Osteocyte (in vitro differentiated cells): ENCODE data around the gene TPSB2. TPM values are rescaled to one million over a fixed set of nuclear protein-coding genes. Genes with fewer than 3 reads are reported as not detected.

Experiments
- DNase-seq: peaks from one replicate; pipeline ENCODE4 v3.0.0; 2021; ENCODE audit warnings: mixed read lengths; ENCODE audit not compliant: unreplicated experiment; ENCODE audit errors: extremely low spot score
- H3K27ac Mint-ChIP-seq: one replicate; pipeline ENCODE4 v1.8.0; 2021; ENCODE audit warnings: mild to moderate bottlenecking, mixed read lengths; ENCODE audit not compliant: unreplicated experiment
- H3K27me3 Mint-ChIP-seq: one replicate; pipeline ENCODE4 v1.8.0; 2021; ENCODE audit warnings: mixed read lengths; ENCODE audit not compliant: unreplicated experiment
- H3K36me3 Mint-ChIP-seq: one replicate; pipeline ENCODE4 v1.8.0; 2021; ENCODE audit warnings: mixed read lengths; ENCODE audit not compliant: unreplicated experiment
- H3K4me1 Mint-ChIP-seq: one replicate; pipeline ENCODE4 v1.8.0; 2021; ENCODE audit warnings: mixed read lengths; ENCODE audit not compliant: unreplicated experiment
- H3K4me3 Mint-ChIP-seq: one replicate; pipeline ENCODE4 v1.8.0; 2021; ENCODE audit warnings: mild to moderate bottlenecking, moderate library complexity, mixed read lengths; ENCODE audit not compliant: unreplicated experiment
- H3K9me3 Mint-ChIP-seq: one replicate; pipeline ENCODE4 v1.8.0; 2021; ENCODE audit warnings: mixed read lengths; ENCODE audit not compliant: unreplicated experiment
- total RNA-seq: library from RNA; stranded (reverse); gene quantifications from 2 replicates; pipeline ENCODE4 v1.2.1, GENCODE V29; 2021
- TF ChIP-seq, protein P1 (sequence below): fragments of 200-600 bp; sonication (generic); IDR thresholded peaks from 2 replicates; pipeline ENCODE4 v1.5.0; 2021; ENCODE audit warnings: antibody characterized with exemption, mild to moderate bottlenecking, moderate library complexity

Gene TPSB2
- total RNA-seq, 1 donor from 2014 or later, result not detected

DNA sequence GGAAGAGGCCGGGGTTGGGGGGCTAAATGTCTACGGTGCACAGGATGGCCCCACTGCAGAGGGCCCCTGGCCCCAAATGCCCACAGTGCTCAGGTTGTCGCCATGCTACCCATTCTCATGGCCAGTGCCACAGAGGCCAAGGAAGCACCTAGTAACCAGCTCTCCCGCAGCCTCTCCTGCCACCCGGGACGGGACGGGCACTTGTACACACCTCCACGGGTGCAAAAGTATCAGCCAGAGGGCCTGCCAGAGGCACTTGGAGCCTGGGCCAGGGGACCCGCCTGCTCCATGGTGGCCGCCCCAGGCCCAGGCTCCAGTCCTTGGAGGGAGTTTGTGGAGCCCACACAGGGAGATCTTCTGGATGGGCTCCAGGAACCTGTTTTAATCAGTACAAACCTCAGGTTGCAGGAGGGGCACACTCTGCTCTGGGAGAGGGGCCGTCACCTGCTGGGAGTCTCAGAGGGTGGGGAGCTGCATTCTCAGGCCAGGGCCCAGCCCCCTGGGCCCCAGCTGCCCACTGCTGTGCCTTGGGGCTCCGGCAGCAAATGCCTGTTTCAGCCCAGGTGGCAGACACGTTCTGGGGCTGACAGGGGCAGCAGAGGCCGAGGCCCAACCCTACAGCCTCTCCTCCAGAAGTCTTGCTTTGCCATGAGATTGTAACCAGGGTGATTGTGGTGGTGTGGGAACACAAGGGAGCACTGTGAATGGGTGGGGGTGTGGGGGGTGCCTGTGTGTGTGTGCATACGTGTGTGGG, 33.8 kb upstream of the TPSB2 start:
- H3K4me3 Mint-ChIP-seq, result no peak overlapping the region
- TF ChIP-seq, protein P1, sequence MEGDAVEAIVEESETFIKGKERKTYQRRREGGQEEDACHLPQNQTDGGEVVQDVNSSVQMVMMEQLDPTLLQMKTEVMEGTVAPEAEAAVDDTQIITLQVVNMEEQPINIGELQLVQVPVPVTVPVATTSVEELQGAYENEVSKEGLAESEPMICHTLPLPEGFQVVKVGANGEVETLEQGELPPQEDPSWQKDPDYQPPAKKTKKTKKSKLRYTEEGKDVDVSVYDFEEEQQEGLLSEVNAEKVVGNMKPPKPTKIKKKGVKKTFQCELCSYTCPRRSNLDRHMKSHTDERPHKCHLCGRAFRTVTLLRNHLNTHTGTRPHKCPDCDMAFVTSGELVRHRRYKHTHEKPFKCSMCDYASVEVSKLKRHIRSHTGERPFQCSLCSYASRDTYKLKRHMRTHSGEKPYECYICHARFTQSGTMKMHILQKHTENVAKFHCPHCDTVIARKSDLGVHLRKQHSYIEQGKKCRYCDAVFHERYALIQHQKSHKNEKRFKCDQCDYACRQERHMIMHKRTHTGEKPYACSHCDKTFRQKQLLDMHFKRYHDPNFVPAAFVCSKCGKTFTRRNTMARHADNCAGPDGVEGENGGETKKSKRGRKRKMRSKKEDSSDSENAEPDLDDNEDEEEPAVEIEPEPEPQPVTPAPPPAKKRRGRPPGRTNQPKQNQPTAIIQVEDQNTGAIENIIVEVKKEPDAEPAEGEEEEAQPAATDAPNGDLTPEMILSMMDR, result no peak

DNA sequence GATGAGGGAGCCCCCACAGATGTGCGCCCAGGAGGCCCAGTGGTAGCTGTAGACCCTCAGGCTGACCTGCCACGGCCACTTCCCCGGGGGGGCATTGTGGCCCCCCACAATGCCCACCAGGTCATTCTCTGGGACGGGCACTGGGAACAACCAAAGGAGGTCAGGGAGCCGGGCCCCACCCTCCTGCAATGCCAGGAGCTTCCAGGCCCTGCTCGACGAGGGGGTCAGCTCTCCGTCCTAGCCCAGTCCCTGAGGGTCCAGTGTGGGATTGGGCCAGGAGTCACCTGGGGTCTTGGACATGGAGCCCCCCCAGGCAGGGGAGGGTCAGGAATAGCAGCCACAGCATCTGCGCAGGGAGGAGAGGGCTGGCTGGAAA, 32.9 kb upstream of the TPSB2 start:
- no peak for DNase-seq
- Mint-ChIP-seq H3K9me3 (no peaks in the 10 kb centered on the region), H3K4me1 (peaks cover 3% of the 10 kb centered on the region), H3K27me3 (peaks cover 14% of the 10 kb centered on the region), H3K36me3 (no peaks in the 10 kb centered on the region), H3K4me3 (no peak overlapping the region), H3K27ac (no peak overlapping the region)
- TF ChIP-seq, protein P1, result no peak

More for the DNA sequence above, 33.8 kb upstream of the TPSB2 start:
- H3K36me3 Mint-ChIP-seq, result no peaks in the 10 kb centered on the region
- no peak overlapping the region for H3K27ac Mint-ChIP-seq
- DNase-seq, result no peak
- H3K9me3 Mint-ChIP-seq, result no peaks in the 10 kb centered on the region
- peaks cover 3% of the 10 kb centered on the region for H3K4me1 Mint-ChIP-seq
- H3K27me3 Mint-ChIP-seq, result peaks cover 14% of the 10 kb centered on the region

DNA sequence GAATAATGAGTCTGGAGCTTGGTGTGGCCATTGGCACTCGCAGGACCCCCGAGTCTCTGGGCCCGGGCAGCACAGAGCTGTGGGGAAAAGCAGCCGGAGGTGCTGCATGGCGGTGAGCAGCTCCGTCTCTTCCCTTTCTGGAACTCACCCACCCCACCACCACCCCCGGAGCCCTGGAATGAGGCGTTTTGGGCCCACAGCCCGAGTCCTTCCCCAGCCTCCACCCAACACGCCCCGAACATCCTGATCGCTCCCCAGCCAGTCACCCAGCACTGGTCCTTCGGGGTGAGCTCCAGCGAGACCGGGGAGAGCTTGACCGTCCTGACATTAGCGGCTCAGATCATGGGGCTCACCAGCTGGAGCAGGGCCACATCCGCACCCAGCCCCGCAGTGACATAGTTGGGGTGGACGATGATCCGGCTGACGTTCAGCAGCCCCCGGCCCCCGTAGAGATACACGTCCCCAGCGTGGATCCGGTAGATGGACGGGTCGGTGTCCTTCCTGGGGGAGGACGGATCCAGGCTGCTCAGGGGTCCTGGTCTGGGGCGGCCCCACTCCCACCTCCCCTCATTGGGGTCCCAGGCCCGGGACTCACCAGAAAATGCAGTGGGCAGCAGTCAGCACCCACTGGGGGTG, 32.3 kb upstream of the TPSB2 start:
- TF ChIP-seq, protein P1, result no peak
- H3K4me3 Mint-ChIP-seq, result no peak overlapping the region

DNA sequence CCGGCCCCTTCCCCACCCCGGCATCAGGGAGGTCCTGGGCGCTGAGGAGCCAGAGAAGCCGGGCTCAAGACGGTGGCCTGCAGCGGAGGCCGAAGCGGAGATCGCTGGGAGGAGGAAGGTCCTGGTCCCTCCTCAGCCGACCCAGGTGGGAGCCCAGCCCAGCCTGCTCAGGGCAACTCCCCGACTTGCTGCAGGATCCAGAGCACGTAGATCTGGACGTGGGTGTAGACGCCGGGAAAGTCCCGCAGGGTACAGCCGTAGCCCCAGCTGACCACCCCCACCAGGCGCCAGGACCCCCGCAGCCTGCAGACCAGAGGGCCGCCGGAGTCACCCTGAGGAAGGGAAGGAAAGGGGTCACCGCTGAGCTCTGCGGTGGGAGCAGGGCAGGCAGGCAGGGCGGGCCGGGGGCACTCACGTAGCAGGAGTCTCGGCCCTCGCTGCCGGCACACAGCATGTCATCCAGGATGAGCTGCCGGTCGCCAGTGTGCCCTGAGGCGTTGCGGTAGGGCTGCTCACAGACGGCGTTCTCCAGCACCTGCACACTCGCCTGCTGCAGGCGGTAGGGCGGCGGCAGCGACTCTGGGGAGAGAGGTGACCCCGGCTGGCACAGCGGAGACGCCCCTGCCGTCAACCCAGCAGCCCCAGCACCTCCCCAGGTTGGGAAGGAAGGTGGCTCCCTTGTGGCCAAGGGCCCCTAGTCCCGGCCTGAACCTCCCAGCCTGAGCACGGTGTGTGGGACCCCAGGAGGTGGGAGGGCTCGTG, 31.3 kb upstream of the TPSB2 start:
- TF ChIP-seq, protein P1, result no peak
- DNase-seq, result no peak
- peaks cover 3% of the 10 kb centered on the region for H3K4me1 Mint-ChIP-seq
- H3K27ac Mint-ChIP-seq, result no peak overlapping the region
- H3K9me3 Mint-ChIP-seq, result no peaks in the 10 kb centered on the region
- H3K4me3 Mint-ChIP-seq, result no peak overlapping the region
- no peaks in the 10 kb centered on the region for H3K36me3 Mint-ChIP-seq
- H3K27me3 Mint-ChIP-seq, result peaks cover 14% of the 10 kb centered on the region

More for the DNA sequence above, 32.3 kb upstream of the TPSB2 start:
- Mint-ChIP-seq H3K4me1 (peaks cover 3% of the 10 kb centered on the region), H3K9me3 (no peaks in the 10 kb centered on the region), H3K36me3 (no peaks in the 10 kb centered on the region), H3K27me3 (peaks cover 14% of the 10 kb centered on the region), H3K27ac (no peak overlapping the region)
- DNase-seq, result no peak
